H9 (cell line): Measurements from ENCODE around the gene ASTN1. TPM values are rescaled to one million over a fixed set of nuclear protein-coding genes. Genes with fewer than 3 reads are reported as not detected.

Experiments
- DNase-seq: peaks from one replicate; pipeline ENCODE4 v3.0.0-alpha.2; 2017
- H2AFZ ChIP-seq: one replicate; pipeline ENCODE4 v1.6.1; 2013; ENCODE audit warnings: mild to moderate bottlenecking, low read length, control low read depth, moderate library complexity
- H2AK5ac ChIP-seq: 2 replicates; pipeline ENCODE4 v1.6.1; 2013; ENCODE audit warnings: low read length, control low read depth, mixed read lengths; ENCODE audit not compliant: insufficient read length
- H2BK120ac ChIP-seq: one replicate; pipeline ENCODE4 v1.6.1; 2013; ENCODE audit warnings: low read depth, mild to moderate bottlenecking, low read length, control low read depth, inconsistent platforms; ENCODE audit not compliant: poor library complexity, severe bottlenecking
- H2BK12ac ChIP-seq: 2 replicates; pipeline ENCODE4 v1.6.1; 2013; ENCODE audit warnings: low read length, control low read depth, mixed read lengths, low read depth; ENCODE audit not compliant: insufficient read length
- H2BK15ac ChIP-seq: 2 replicates; pipeline ENCODE4 v1.6.1; 2013; ENCODE audit warnings: low read depth, low read length, control low read depth
- H2BK20ac ChIP-seq: one replicate; pipeline ENCODE4 v1.6.1; 2013; ENCODE audit warnings: low read depth, mild to moderate bottlenecking, low read length, control low read depth, inconsistent platforms; ENCODE audit not compliant: poor library complexity, severe bottlenecking
- H2BK5ac ChIP-seq: 2 replicates; pipeline ENCODE4 v1.6.1; 2013; ENCODE audit warnings: low read length, control low read depth, mixed read lengths; ENCODE audit not compliant: insufficient read length
- H3K14ac ChIP-seq: 2 replicates; pipeline ENCODE4 v1.6.1; 2013; ENCODE audit warnings: low read length, control low read depth; ENCODE audit not compliant: insufficient read depth
- H3K18ac ChIP-seq: 2 replicates; pipeline ENCODE4 v1.6.1; 2013; ENCODE audit warnings: low read depth, mild to moderate bottlenecking, mixed read lengths, low read length, control low read depth; ENCODE audit not compliant: insufficient read length
- H3K23ac ChIP-seq: 2 replicates; pipeline ENCODE4 v1.6.1; 2013; ENCODE audit warnings: low read length, control low read depth, mixed read lengths, low read depth; ENCODE audit not compliant: insufficient read length
- H3K23me2 ChIP-seq: 2 replicates; pipeline ENCODE4 v1.6.1; 2013; ENCODE audit warnings: low read depth, mild to moderate bottlenecking, mixed read lengths, low read length, control low read depth; ENCODE audit not compliant: insufficient read length, poor library complexity, severe bottlenecking
- H3K27ac ChIP-seq: 2 replicates; pipeline ENCODE4 v1.5.1; 2013; ENCODE audit warnings: low read length, control low read depth, mixed read lengths, low read depth; ENCODE audit not compliant: insufficient read length
- H3K27me3 ChIP-seq: 2 replicates; pipeline ENCODE4 v1.6.1; 2013; ENCODE audit warnings: low read length, control low read depth, inconsistent platforms; ENCODE audit not compliant: insufficient read depth
- H3K4ac ChIP-seq: 2 replicates; pipeline ENCODE4 v1.6.1; 2013; ENCODE audit warnings: low read depth, mild to moderate bottlenecking, control low read depth, inconsistent platforms, low read length, moderate library complexity
- H3K4me1 ChIP-seq: 2 replicates; pipeline ENCODE4 v1.6.1; 2013; ENCODE audit warnings: low read length, control low read depth, inconsistent platforms; ENCODE audit not compliant: insufficient read depth
- H3K4me2 ChIP-seq: 2 replicates; pipeline ENCODE4 v1.6.1; 2013; ENCODE audit warnings: low read length, control low read depth, mixed read lengths; ENCODE audit not compliant: insufficient read length, insufficient read depth
- H3K56ac ChIP-seq: 2 replicates; pipeline ENCODE4 v1.6.1; 2013; ENCODE audit warnings: low read depth, mild to moderate bottlenecking, mixed read lengths, low read length, control low read depth; ENCODE audit not compliant: insufficient read length
- H3K79me1 ChIP-seq: 2 replicates; pipeline ENCODE4 v1.6.1; 2013; ENCODE audit warnings: low read depth, mild to moderate bottlenecking, moderate library complexity, low read length, control low read depth, inconsistent platforms; ENCODE audit not compliant: insufficient read depth, poor library complexity, severe bottlenecking
- H3K79me2 ChIP-seq: 2 replicates; pipeline ENCODE4 v1.6.1; 2013; ENCODE audit warnings: low read length, control low read depth, inconsistent platforms; ENCODE audit not compliant: insufficient read depth
- H3K9ac ChIP-seq: 2 replicates; pipeline ENCODE4 v1.6.1; 2013; ENCODE audit warnings: low read length, control low read depth, mixed read lengths; ENCODE audit not compliant: insufficient read length; ENCODE audit errors: extremely low read depth
- H3K9me3 ChIP-seq: one replicate; pipeline ENCODE4 v1.6.1; 2013; ENCODE audit warnings: low read depth, low read length, inconsistent platforms; ENCODE audit not compliant: control insufficient read depth
- H3T11ph ChIP-seq: one replicate; pipeline ENCODE4 v1.6.1; 2013; ENCODE audit warnings: mild to moderate bottlenecking, low read length, control low read depth, inconsistent platforms
- H4K20me1 ChIP-seq: one replicate; pipeline ENCODE4 v1.6.1; 2013; ENCODE audit not compliant: control insufficient read depth, insufficient read length, insufficient read depth
- H4K5ac ChIP-seq: 2 replicates; pipeline ENCODE4 v1.6.1; 2013; ENCODE audit warnings: low read depth, mild to moderate bottlenecking, mixed read lengths, low read length, control low read depth; ENCODE audit not compliant: insufficient read length
- H4K8ac ChIP-seq: replicated peaks from 2 replicates; pipeline ENCODE4 v1.6.1; 2013; ENCODE audit warnings: low read length, control low read depth, mixed read lengths, low read depth; ENCODE audit not compliant: insufficient read length
- H4K91ac ChIP-seq: 2 replicates; pipeline ENCODE4 v1.6.1; 2013; ENCODE audit warnings: low read depth, mild to moderate bottlenecking, moderate library complexity, mixed read lengths, low read length, control low read depth; ENCODE audit not compliant: insufficient read length
- H3K27ac Mint-ChIP-seq, 3 experiments: 2 replicates in 2 of 3; 3 replicates in 1 of 3; pipeline ENCODE4 v1.8.0; 2020 to 2021; ENCODE audit warnings: mixed read lengths in 3 of 3, mild to moderate bottlenecking in 1 of 3, moderate library complexity in 1 of 3
- H3K27me3 Mint-ChIP-seq: 2 replicates; pipeline ENCODE4 v1.8.0; 2021; ENCODE audit warnings: low read depth, mild to moderate bottlenecking, moderate library complexity, mixed read lengths
- H3K36me3 Mint-ChIP-seq, 3 experiments: 2 replicates in 2 of 3; 3 replicates in 1 of 3; pipeline ENCODE4 v1.8.0; 2020 to 2021; ENCODE audit warnings: low read depth in 3 of 3, mixed read lengths in 3 of 3; ENCODE audit not compliant: insufficient read depth in 1 of 3
- H3K4me1 Mint-ChIP-seq, 2 experiments: 2 replicates each; pipeline ENCODE4 v1.8.0; 2020; ENCODE audit warnings: mixed read lengths in 2 of 2
- H3K4me3 Mint-ChIP-seq, 2 experiments: 2 replicates in 1 of 2; 3 replicates in 1 of 2; pipeline ENCODE4 v1.8.0; 2020 to 2021; ENCODE audit warnings: mild to moderate bottlenecking in 2 of 2, mixed read lengths in 2 of 2, moderate library complexity in 1 of 2
- H3K9me3 Mint-ChIP-seq, 2 experiments: 2 replicates in 1 of 2; 3 replicates in 1 of 2; pipeline ENCODE4 v1.8.0; 2020; ENCODE audit warnings: mild to moderate bottlenecking in 2 of 2, mixed read lengths in 2 of 2, moderate library complexity in 1 of 2
- CTCF ChIP-seq: fragments of 200-600 bp; sonication (generic); conservative IDR thresholded peaks from 3 replicates; pipeline ENCODE4 v1.8.0; 2021; ENCODE audit warnings: antibody characterized with exemption, mild to moderate bottlenecking
- WGBS: extraction: QIAGEN DNeasy Blood & Tissue Kit; methylation state at CpG from one replicate; pipeline ENCODE4 v1.1.7; 2013; ENCODE audit warnings: missing lambda C conversion rate, low lambda C conversion rate, mixed read lengths; ENCODE audit not compliant: insufficient read length; ENCODE audit errors: extremely low coverage; 5-methylcytosine and 5-hydroxymethylcytosine counted together
- total RNA-seq: library from RNA; stranded (reverse); gene quantifications from 2 replicates; pipeline ENCODE4 v1.2.1, GENCODE V29; 2021

ASTN1 gene
- total RNA-seq, 1 experiment from 2014 or later: 0.98 TPM

- Histone ChIP-seq H3K9me3 (no peaks in the 10 kb centered on the region), H4K8ac (no peak overlapping the region), H2BK15ac (no peak overlapping the region), H3T11ph (no peak overlapping the region), H2BK20ac (no peak overlapping the region), H3K9ac (no peak overlapping the region), H3K27ac (no peak overlapping the region), H2AFZ (no peak overlapping the region), H3K4me1 (peaks cover 5% of the 10 kb centered on the region; the same call in 1 of the 2 replicates), H3K18ac (no peak overlapping the region), H4K91ac (no peak overlapping the region), H3K4me2 (no peak overlapping the region), H3K14ac (no peak overlapping the region), H2BK120ac (no peak overlapping the region), H2BK12ac (no peak overlapping the region), H3K23ac (no peak overlapping the region), H4K20me1 (no peaks in the 10 kb centered on the region), H2AK5ac (no peak overlapping the region), H2BK5ac (no peak overlapping the region), H4K5ac (no peak overlapping the region), H3K56ac (no peak overlapping the region), H3K4ac (no peak overlapping the region), H3K79me1 (no peaks in the 10 kb centered on the region), H3K27me3 (no peaks in the 10 kb centered on the region), H3K23me2 (no peaks in the 10 kb centered on the region), H3K79me2 (no peaks in the 10 kb centered on the region)
- Mint-ChIP-seq H3K4me3 (no peak overlapping the region), H3K9me3 (no peaks in the 10 kb centered on the region), H3K4me1 (peaks cover 11 to 18% of the 10 kb centered on the region in 2 experiments), H3K27ac (no peak overlapping the region), H3K36me3 (peaks cover 0 to 2% (median 0%) of the 10 kb centered on the region in 3 experiments; a peak in 1 of 7 replicates), H3K27me3 (no peaks in the 10 kb centered on the region; the same call in 1 of the 2 replicates)
- no CpG with 5 or more reads among the region's 1 CpG for WGBS
- no peak for TF ChIP-seq CTCF
- DNase-seq: no peak
Measured at GRCh38 chr1:177142010-177142409, 22.5 kb downstream of the ASTN1 start.
